H1 (cell line): ENCODE data around the gene DNAI2. TPM values are rescaled to one million over a fixed set of nuclear protein-coding genes. Genes with fewer than 3 reads are reported as not detected.

Experiments used
- CTCF ChIA-PET: fragments of 300-600 bp; sonication (Branson Sonifier 250); formaldehyde crosslinking; loops from one replicate; lab custom pipeline; 2021; ENCODE audit not compliant: partially characterized antibody; lab: Charles Lee
- POLR2A ChIA-PET: fragments of 300-600 bp; sonication (Branson Sonifier 250); formaldehyde crosslinking; loops from one replicate; lab custom pipeline; 2021; ENCODE audit warnings: inconsistent platforms; ENCODE audit not compliant: partially characterized antibody; lab: Charles Lee
- DNase-seq, 2 experiments: peaks; one replicate each; pipeline versions ENCODE4 v3.0.0 to v3.0.0-alpha.2; 2010 to 2022; ENCODE audit warnings: low spot score in 2 of 2, low read depth in 1 of 2, mixed read lengths in 1 of 2
- FAIRE-seq: peaks from 2 replicates; lab custom pipeline; 2011; peaks lifted over from hg19 to GRCh38; lab: Jason Lieb, UNC
- H2AFZ ChIP-seq: 2 replicates; pipeline ENCODE4 v1.8.1; 2012; ENCODE audit warnings: low read length, inconsistent platforms
- H2AK5ac ChIP-seq: 2 replicates; pipeline ENCODE4 v1.6.1; 2013; ENCODE audit warnings: low read depth, low read length
- H2BK120ac ChIP-seq: replicated peaks from 2 replicates; pipeline ENCODE3; 2013; ENCODE audit warnings: low read depth, low read length, inconsistent platforms
- H2BK12ac ChIP-seq: 2 replicates; pipeline ENCODE4 v1.6.1; 2013; ENCODE audit warnings: low read depth, low read length
- H2BK15ac ChIP-seq: 2 replicates; pipeline ENCODE4 v1.6.1; 2013; ENCODE audit warnings: low read length
- H2BK20ac ChIP-seq: 2 replicates; pipeline ENCODE4 v1.6.1; 2013; ENCODE audit warnings: low read length
- H2BK5ac ChIP-seq: 2 replicates; pipeline ENCODE4 v1.6.1; 2013; ENCODE audit warnings: low read depth, low read length
- H3K14ac ChIP-seq: 2 replicates; pipeline ENCODE4 v1.6.1; 2013; ENCODE audit warnings: inconsistent platforms; ENCODE audit not compliant: insufficient read length
- H3K18ac ChIP-seq: 2 replicates; pipeline ENCODE4 v1.6.1; 2013; ENCODE audit warnings: low read length; ENCODE audit errors: extremely low read depth
- H3K23ac ChIP-seq: 2 replicates; pipeline ENCODE4 v1.6.1; 2013; ENCODE audit warnings: inconsistent platforms; ENCODE audit not compliant: insufficient read length
- H3K23me2 ChIP-seq: 2 replicates; pipeline ENCODE4 v1.6.1; 2013; ENCODE audit warnings: low read depth, low read length
- H3K27ac ChIP-seq: 2 replicates; pipeline ENCODE4 v1.6.1; 2011; ENCODE audit warnings: low read depth, low read length, inconsistent platforms
- H3K27me3 ChIP-seq, 4 experiments: replicated peaks in 1 of 4; 1 replicate in 1 of 4; 2 replicates in 3 of 4; pipeline versions ENCODE4 v1.6.1 to v1.8.1; 2011 to 2013; ENCODE audit warnings: low read length in 3 of 4, mild to moderate bottlenecking in 3 of 4, inconsistent platforms in 2 of 4, mixed read lengths in 2 of 4, moderate library complexity in 1 of 4; ENCODE audit not compliant: control insufficient read depth in 3 of 4, insufficient read depth in 3 of 4; ENCODE audit errors: extremely low read depth in 1 of 4
- H3K36me3 ChIP-seq, 4 experiments: 2 replicates each; pipeline versions ENCODE4 v1.6.1 to v1.8.1; 2011 to 2013; ENCODE audit warnings: mild to moderate bottlenecking in 4 of 4, low read length in 3 of 4, moderate library complexity in 2 of 4, control low read depth in 1 of 4, inconsistent platforms in 1 of 4; ENCODE audit not compliant: insufficient read depth in 4 of 4, control insufficient read depth in 2 of 4
- H3K4ac ChIP-seq: replicated peaks from 2 replicates; pipeline ENCODE3; 2013; ENCODE audit warnings: low read length, low read depth, mixed read lengths, inconsistent platforms; ENCODE audit not compliant: insufficient read length
- H3K4me1 ChIP-seq, 4 experiments: replicated peaks in 1 of 4; 1 replicate in 1 of 4; 2 replicates in 3 of 4; pipeline versions ENCODE4 v1.6.1 to v1.8.1; 2011 to 2013; ENCODE audit warnings: low read length in 3 of 4, inconsistent platforms in 2 of 4, mixed read lengths in 1 of 4; ENCODE audit not compliant: insufficient read depth in 4 of 4, control insufficient read depth in 3 of 4
- H3K4me2 ChIP-seq, 2 experiments: 2 replicates each; pipeline versions ENCODE4 v1.6.1 to v1.8.1; 2011 to 2013; ENCODE audit warnings: low read depth in 2 of 2, low read length in 2 of 2, control low read depth in 1 of 2, inconsistent platforms in 1 of 2, mild to moderate bottlenecking in 1 of 2; ENCODE audit not compliant: insufficient read depth in 1 of 2
- H3K4me3 ChIP-seq, 4 experiments: fragments of 200-600, 300-600 bp in 1 of 4; sonication (generic), shearing (Covaris generic), sonication (Bioruptor Twin) in 1 of 4; 2 replicates each; pipeline versions ENCODE4 v1.5.1 to v1.8.1; 2011 to 2016; ENCODE audit warnings: low read length in 4 of 4, low read depth in 3 of 4, control low read depth in 2 of 4, inconsistent platforms in 2 of 4, mild to moderate bottlenecking in 2 of 4, mixed read lengths in 1 of 4, moderate library complexity in 1 of 4; ENCODE audit not compliant: insufficient read depth in 2 of 4; ENCODE audit errors: extremely low read depth in 1 of 4
- H3K56ac ChIP-seq: replicated peaks from 2 replicates; pipeline ENCODE3; 2013; ENCODE audit warnings: low read depth, mild to moderate bottlenecking, mixed read lengths, low read length, inconsistent platforms; ENCODE audit not compliant: insufficient read length
- H3K79me1 ChIP-seq: 2 replicates; pipeline ENCODE4 v1.6.1; 2013; ENCODE audit warnings: low read depth, low read length, control low read depth
- H3K79me2 ChIP-seq, 2 experiments: 2 replicates each; pipeline versions ENCODE4 v1.6.1 to v1.8.1; 2012 to 2013; ENCODE audit warnings: low read length in 2 of 2, mild to moderate bottlenecking in 2 of 2, inconsistent platforms in 1 of 2; ENCODE audit not compliant: insufficient read depth in 2 of 2, control insufficient read depth in 1 of 2
- H3K9ac ChIP-seq, 4 experiments: replicated peaks in 1 of 4; 1 replicate in 1 of 4; 2 replicates in 3 of 4; pipeline versions ENCODE4 v1.6.1 to v1.8.1; 2011 to 2013; ENCODE audit warnings: low read depth in 3 of 4, low read length in 3 of 4, control low read depth in 2 of 4, mild to moderate bottlenecking in 2 of 4, moderate library complexity in 2 of 4, inconsistent platforms in 1 of 4; ENCODE audit errors: extremely low read depth in 1 of 4
- H3K9me3 ChIP-seq, 2 experiments: 2 replicates each; pipeline versions ENCODE4 v1.6.1 to v1.8.1; 2012 to 2013; ENCODE audit warnings: mild to moderate bottlenecking in 2 of 2, moderate library complexity in 2 of 2, control low read depth in 1 of 2, inconsistent platforms in 1 of 2, low read depth in 1 of 2, low read length in 1 of 2, mixed read lengths in 1 of 2; ENCODE audit not compliant: insufficient read depth in 2 of 2
- H4K20me1 ChIP-seq, 2 experiments: replicated peaks in 1 of 2; 2 replicates each; pipeline versions ENCODE3 to v1.8.1; 2011 to 2013; ENCODE audit warnings: inconsistent platforms in 2 of 2, low read length in 2 of 2, mild to moderate bottlenecking in 1 of 2; ENCODE audit not compliant: insufficient read depth in 2 of 2, control insufficient read depth in 1 of 2
- H4K5ac ChIP-seq: 2 replicates; pipeline ENCODE4 v1.6.1; 2013; ENCODE audit warnings: low read length, low read depth, mixed read lengths, inconsistent platforms; ENCODE audit not compliant: insufficient read length
- H4K8ac ChIP-seq: 2 replicates; pipeline ENCODE4 v1.8.0; 2013; ENCODE audit warnings: mild to moderate bottlenecking, moderate library complexity, low read length, inconsistent platforms; ENCODE audit not compliant: insufficient read depth; ENCODE audit errors: extremely low read depth
- H4K91ac ChIP-seq: replicated peaks from 2 replicates; pipeline ENCODE3; 2013; ENCODE audit warnings: low read length, mixed read lengths, inconsistent platforms; ENCODE audit not compliant: insufficient read length
- HDAC6 ChIP-seq: IDR thresholded peaks from one replicate; pipeline ENCODE4 v1.7.1; 2012; ENCODE audit warnings: low read depth, mild to moderate bottlenecking, inconsistent platforms, low read length, moderate library complexity
- SIX5 ChIP-seq: IDR thresholded peaks from 2 replicates; pipeline ENCODE4 v1.6.1; 2011; ENCODE audit warnings: mild to moderate bottlenecking, low read depth, low read length
- WGBS, 2 experiments: shearing (Covaris generic) in 1 of 2; methylation state at CpG; one replicate each; pipeline versions ENCODE4 v1.1.6 to v1.1.7; 2013 to 2015; ENCODE audit warnings: low lambda C conversion rate in 2 of 2, mixed read lengths in 2 of 2, inconsistent platforms in 1 of 2, low coverage in 1 of 2, missing lambda C conversion rate in 1 of 2; ENCODE audit not compliant: insufficient replicate concordance in 2 of 2, insufficient coverage in 1 of 2, insufficient read length in 1 of 2; ENCODE audit errors: extremely low coverage in 1 of 2, missing lambda C conversion rate in 1 of 2; 5-methylcytosine and 5-hydroxymethylcytosine counted together
- polyA plus RNA-seq, 7 experiments: library from polyadenylated mRNA; depleted of rRNA in 3 of 7; stranded (reverse) in 5 of 7; unstranded in 2 of 7; fragments of >200 nt in 5 of 7; fragments of 200-250 nt in 2 of 7; gene quantifications; 1 replicate in 5 of 7; 2 replicates in 1 of 7; 4 replicates in 1 of 7; pipeline versions ENCODE4 v1.2.1 to v1.2.3, GENCODE V29; 2011 to 2013; ENCODE audit warnings: missing spikeins in 2 of 7, mixed read lengths in 2 of 7
- total RNA-seq: library from RNA; stranded (reverse); fragmentation: NEBNext Ultra II Directional; extraction: Animal tissue kit (Norgen Biotek cat#: 25700); gene quantifications from 2 replicates; pipeline ENCODE4 v1.2.1, GENCODE V29; 2021

Gene DNAI2
- total and polyA plus RNA-seq, 2 of the 8 experiments (the other 6 are each of a cell fraction or from before 2014, with no cell fraction given), result 0.08 to 0.15 TPM

DNA sequence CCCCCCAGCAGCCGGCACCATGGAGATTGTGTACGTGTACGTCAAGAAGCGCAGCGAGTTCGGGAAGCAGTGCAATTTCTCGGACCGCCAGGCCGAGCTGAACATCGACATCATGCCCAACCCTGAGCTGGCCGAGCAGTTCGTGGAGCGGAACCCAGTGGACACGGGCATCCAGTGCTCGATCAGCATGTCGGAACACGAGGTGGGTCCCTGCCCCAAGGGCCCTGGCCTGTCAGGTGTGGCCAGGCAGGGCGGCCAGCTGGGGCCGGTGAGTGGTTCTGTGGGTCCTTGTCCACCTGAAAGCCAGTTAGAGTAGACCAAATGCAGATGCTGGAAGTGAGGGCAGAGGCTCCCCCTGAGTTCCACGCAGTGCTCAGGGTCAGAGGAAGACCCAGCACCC, 7.8 kb downstream of the DNAI2 start:
- TF ChIP-seq SIX5, result no peak
- no peak for TF ChIP-seq HDAC6
- FAIRE-seq (no peak), DNase-seq (no peak)
- no peak overlapping the region for H4K8ac ChIP-seq
- H4K91ac ChIP-seq, result no peak overlapping the region
- no peak overlapping the region for H2BK120ac ChIP-seq
- H3K9me3 ChIP-seq, result no peaks in the 10 kb centered on the region
- H3K4me1 ChIP-seq, result peaks cover 0 to 6% (median 4%) of the 10 kb centered on the region in 4 experiments; a peak in 3 of 7 replicates
- H3K79me1 ChIP-seq, result no peaks in the 10 kb centered on the region
- H3K18ac ChIP-seq, result no peak overlapping the region
- ChIA-PET CTCF (interaction anchor here (0.6 to 9.1 kb wide), 9 partner anchors 10 to 92 kb away, joined by 3 to 106 read pairs (median 3); partner anchors contain the start of gene GPR142), POLR2A (interaction anchor here (0.7 to 1.2 kb wide), 4 partner anchors 9 to 78 kb away, joined by 3 to 4 read pairs (median 3); no protein-coding TSS in a partner anchor)
- no peak overlapping the region for H3K4me2 ChIP-seq
- H3K23ac ChIP-seq, result no peak overlapping the region
- no peak overlapping the region for H2BK12ac ChIP-seq
- H2AK5ac ChIP-seq, result no peak overlapping the region
- H3K27ac ChIP-seq, result no peak overlapping the region
- H3K79me2 ChIP-seq, result no peaks in the 10 kb centered on the region
- no peak overlapping the region for H3K14ac ChIP-seq
- 90% methylated on average over 19 of the region's 20 CpGs; no CpG with 5 or more reads in 1 of the 2 experiments for WGBS, 2 experiments
- H2BK20ac ChIP-seq, result no peak overlapping the region
- H2BK5ac ChIP-seq, result no peak overlapping the region
- H4K5ac ChIP-seq, result no peak overlapping the region
- no peak overlapping the region for H2BK15ac ChIP-seq
- no peaks in the 10 kb centered on the region for H4K20me1 ChIP-seq
- H3K23me2 ChIP-seq, result peaks cover 5% of the 10 kb centered on the region; the same call in 1 of the 2 replicates
- H3K4me3 ChIP-seq, result no peak overlapping the region
- no peaks in the 10 kb centered on the region for H3K27me3 ChIP-seq
- no peak overlapping the region for H3K4ac ChIP-seq
- H3K56ac ChIP-seq, result no peak overlapping the region
- no peak overlapping the region for H2AFZ ChIP-seq
- no peaks in the 10 kb centered on the region for H3K36me3 ChIP-seq
- H3K9ac ChIP-seq, result no peak overlapping the region
